Measurements from ENCODE around the gene CTDNEP1. TPM values are rescaled to one million over a fixed set of nuclear protein-coding genes. Genes with fewer than 3 reads are reported as not detected.

The CTDNEP1 gene
- total and polyA plus RNA-seq, 11 donors = 54.0 to 126 (median 107) TPM

GRCh38 chr17:7195971-7196370, 55.6 kb downstream of the CTDNEP1 start:
- TF ChIP-seq CTCF (IDR thresholded peaks at IDR 0.05) = no peak
- TF ChIP-seq POLR2A (IDR thresholded peaks at IDR 0.05) = no peak
- H3K9me3 ChIP-seq = no peaks in the 10 kb centered on the region
- no peak overlapping the region for H3K27ac ChIP-seq
- 90 to 100% (median 96%) methylated on average over 8 to 12 of the region's 12 CpGs for WGBS, 4 donors
- intact Hi-C loops (cut with DNase I) = no loop called here
- no peaks in the 10 kb centered on the region for H3K4me1 ChIP-seq
- DNase-seq = no peak
- H3K36me3 ChIP-seq = peaks cover 0 to 69% (median 40%) of the 10 kb centered on the region in 9 donors
- no peak for ATAC-seq
- no peak overlapping the region for H3K4me3 ChIP-seq
- no peaks in the 10 kb centered on the region for H3K27me3 ChIP-seq

MicroRNAs within 50 kb of the gene (microRNA counts, 767-probe panel; counts per million panel counts)
- microRNA hsa-miR-324-3p (0 to 71.6 counts per million in 2 donors), microRNA hsa-miR-324-5p (2,601 to 2,684 counts per million in 2 donors)

Small RNAs within 50 kb of the gene (microRNA-seq; reads per million reads assigned to microRNA genes)
- gene MIR324 = 509 to 1,056 (median 1,017) reads per million in 4 donors

Other genes with a start within 250 kb of the CTDNEP1 start
Only the 30 nearest of the 35 such genes appear.
- gene SLC16A13, start 215.7 kb downstream of the CTDNEP1 start, total RNA-seq = 1 to 10 TPM in 8 of 9 donors, under 1 TPM in 1; 0.83 to 2.1 (median 1.1) TPM
- gene SLC16A13, start 215.7 kb downstream of the CTDNEP1 start, polyA plus RNA-seq = under 1 TPM; 0.87 to 0.95 TPM
- under 1 TPM in 8 of 9 donors, not detected in 1; 0.19 to 1.00 (median 0.79) TPM for gene SLC16A11, start 207.6 kb downstream of the CTDNEP1 start, total RNA-seq
- gene SLC16A11, start 207.6 kb downstream of the CTDNEP1 start, polyA plus RNA-seq = 1 to 10 TPM in 1 of 2 donors, under 1 TPM in 1; 0.68 to 1.4 TPM
- gene CLEC10A, start 171.5 kb downstream of the CTDNEP1 start, total RNA-seq = 10 to 100 TPM in 2 of 9 donors, 1 to 10 TPM in 7; 1.5 to 30.1 (median 3.5) TPM
- gene CLEC10A, start 171.5 kb downstream of the CTDNEP1 start, polyA plus RNA-seq = 1 to 10 TPM; 1.8 to 2.7 TPM
- 1 to 10 TPM in 1 of 9 donors, under 1 TPM in 2, not detected in 6; 0.29 to 2.1 (median 0.39) TPM for gene ASGR2, start 136.9 kb downstream of the CTDNEP1 start, total RNA-seq
- under 1 TPM in 1 of 2 donors, not detected in 1; 0.28 TPM for gene ASGR2, start 136.9 kb downstream of the CTDNEP1 start, polyA plus RNA-seq
- 1 to 10 TPM in 3 of 9 donors, under 1 TPM in 3, not detected in 3; 0.23 to 3.5 (median 0.72) TPM for gene ASGR1, start 72.4 kb downstream of the CTDNEP1 start, total RNA-seq
- under 1 TPM; 0.19 to 0.64 TPM for gene ASGR1, start 72.4 kb downstream of the CTDNEP1 start, polyA plus RNA-seq
- 10 to 100 TPM; 12.0 to 24.3 (median 16.6) TPM for gene DLG4, start 31.9 kb downstream of the CTDNEP1 start, total RNA-seq
- gene DLG4, start 31.9 kb downstream of the CTDNEP1 start, polyA plus RNA-seq = 10 to 100 TPM in 1 of 2 donors, 1 to 10 TPM in 1; 5.3 to 15.5 TPM
- 1,000 to 10,000 TPM in 7 of 9 donors, 100 to 1,000 TPM in 2; 874 to 2,110 (median 1,385) TPM for gene ACADVL, start 31.8 kb downstream of the CTDNEP1 start, total RNA-seq
- 1,000 to 10,000 TPM in 1 of 2 donors, 100 to 1,000 TPM in 1; 601 to 2,758 TPM for gene ACADVL, start 31.8 kb downstream of the CTDNEP1 start, polyA plus RNA-seq
- 10 to 100 TPM; 14.0 to 28.6 (median 17.8) TPM for gene DVL2, start 17.2 kb downstream of the CTDNEP1 start, total RNA-seq
- gene DVL2, start 17.2 kb downstream of the CTDNEP1 start, polyA plus RNA-seq = 10 to 100 TPM; 13.0 to 15.6 TPM
- gene PHF23, start 12.3 kb downstream of the CTDNEP1 start, total RNA-seq = 10 to 100 TPM; 19.1 to 36.7 (median 23.0) TPM
- 10 to 100 TPM; 13.7 to 31.8 TPM for gene PHF23, start 12.3 kb downstream of the CTDNEP1 start, polyA plus RNA-seq
- gene GABARAP, start 9.3 kb downstream of the CTDNEP1 start, total RNA-seq = 100 to 1,000 TPM; 293 to 591 (median 491) TPM
- 100 to 1,000 TPM; 580 to 674 TPM for gene GABARAP, start 9.3 kb downstream of the CTDNEP1 start, polyA plus RNA-seq
- 10 to 100 TPM; 28.0 to 87.2 (median 52.6) TPM for gene ELP5, start 481 bp upstream of the CTDNEP1 start, total RNA-seq
- 10 to 100 TPM; 33.5 to 47.0 TPM for gene ELP5, start 481 bp upstream of the CTDNEP1 start, polyA plus RNA-seq
- gene CLDN7, start 10.7 kb upstream of the CTDNEP1 start, total RNA-seq = 1 to 10 TPM in 5 of 9 donors, under 1 TPM in 2, not detected in 2; 0.36 to 2.6 (median 2.0) TPM
- 1 to 10 TPM; 1.1 to 1.3 TPM for gene CLDN7, start 10.7 kb upstream of the CTDNEP1 start, polyA plus RNA-seq
- 100 to 1,000 TPM in 7 of 9 donors, 10 to 100 TPM in 2; 82.0 to 184 (median 172) TPM for gene SLC2A4, start 30.0 kb upstream of the CTDNEP1 start, total RNA-seq
- 100 to 1,000 TPM in 1 of 2 donors, 10 to 100 TPM in 1; 48.5 to 107 TPM for gene SLC2A4, start 30.0 kb upstream of the CTDNEP1 start, polyA plus RNA-seq
- 1 to 10 TPM in 1 of 9 donors, under 1 TPM in 8; 0.32 to 1.6 (median 0.56) TPM for gene YBX2, start 42.9 kb upstream of the CTDNEP1 start, total RNA-seq
- 1 to 10 TPM in 1 of 2 donors, under 1 TPM in 1; 0.43 to 2.0 TPM for gene YBX2, start 42.9 kb upstream of the CTDNEP1 start, polyA plus RNA-seq
- gene EIF5A, start 55.9 kb upstream of the CTDNEP1 start, total RNA-seq = 100 to 1,000 TPM; 120 to 500 (median 257) TPM
- gene EIF5A, start 55.9 kb upstream of the CTDNEP1 start, polyA plus RNA-seq = 100 to 1,000 TPM; 403 to 934 TPM
- gene GPS2, start 63.6 kb upstream of the CTDNEP1 start, total RNA-seq = 100 to 1,000 TPM in 1 of 9 donors, 10 to 100 TPM in 8; 51.0 to 118 (median 61.2) TPM
- 10 to 100 TPM; 81.6 to 88.4 TPM for gene GPS2, start 63.6 kb upstream of the CTDNEP1 start, polyA plus RNA-seq
- gene NEURL4, start 77.6 kb upstream of the CTDNEP1 start, total RNA-seq = 10 to 100 TPM; 13.6 to 39.2 (median 27.6) TPM
- 10 to 100 TPM; 23.0 to 29.6 TPM for gene NEURL4, start 77.6 kb upstream of the CTDNEP1 start, polyA plus RNA-seq
- 10 to 100 TPM in 5 of 9 donors, 1 to 10 TPM in 3, under 1 TPM in 1; 0.88 to 24.2 (median 16.4) TPM for gene ACAP1, start 84.8 kb upstream of the CTDNEP1 start, total RNA-seq
- gene ACAP1, start 84.8 kb upstream of the CTDNEP1 start, polyA plus RNA-seq = 1 to 10 TPM; 2.6 to 6.1 TPM
- 1 to 10 TPM; 3.4 to 9.0 (median 5.9) TPM for gene KCTD11, start 100.4 kb upstream of the CTDNEP1 start, total RNA-seq
- 1 to 10 TPM; 6.4 to 9.6 TPM for gene KCTD11, start 100.4 kb upstream of the CTDNEP1 start, polyA plus RNA-seq
- not detected for gene TMEM95, start 103.4 kb upstream of the CTDNEP1 start, total RNA-seq
- not detected for gene TMEM95, start 103.4 kb upstream of the CTDNEP1 start, polyA plus RNA-seq
- gene TNK1, start 129.4 kb upstream of the CTDNEP1 start, total RNA-seq = 1 to 10 TPM; 1.4 to 6.2 (median 2.2) TPM
- 1 to 10 TPM; 1.8 to 2.1 TPM for gene TNK1, start 129.4 kb upstream of the CTDNEP1 start, polyA plus RNA-seq
- 10 to 100 TPM; 14.3 to 29.5 (median 16.4) TPM for gene PLSCR3, start 142.8 kb upstream of the CTDNEP1 start, total RNA-seq
- gene PLSCR3, start 142.8 kb upstream of the CTDNEP1 start, polyA plus RNA-seq = 10 to 100 TPM; 21.2 to 28.3 TPM
- 10 to 100 TPM; 51.9 to 78.7 (median 69.5) TPM for gene TMEM256, start 152.4 kb upstream of the CTDNEP1 start, total RNA-seq
- gene TMEM256, start 152.4 kb upstream of the CTDNEP1 start, polyA plus RNA-seq = 100 to 1,000 TPM in 1 of 2 donors, 10 to 100 TPM in 1; 74.4 to 195 TPM
- 10 to 100 TPM in 2 of 9 donors, 1 to 10 TPM in 7; 4.6 to 12.9 (median 7.3) TPM for gene NLGN2, start 156.1 kb upstream of the CTDNEP1 start, total RNA-seq
- 10 to 100 TPM in 1 of 2 donors, 1 to 10 TPM in 1; 3.5 to 11.1 TPM for gene NLGN2, start 156.1 kb upstream of the CTDNEP1 start, polyA plus RNA-seq
- not detected for gene SPEM1, start 168.6 kb upstream of the CTDNEP1 start, total RNA-seq
- not detected for gene SPEM1, start 168.6 kb upstream of the CTDNEP1 start, polyA plus RNA-seq
- gene SPEM2, start 173.9 kb upstream of the CTDNEP1 start, total RNA-seq = not detected
- not detected for gene SPEM2, start 173.9 kb upstream of the CTDNEP1 start, polyA plus RNA-seq
- not detected for gene SPEM3, start 177.1 kb upstream of the CTDNEP1 start, total RNA-seq
- not detected for gene SPEM3, start 177.1 kb upstream of the CTDNEP1 start, polyA plus RNA-seq
- 1 to 10 TPM; 1.7 to 6.8 (median 4.0) TPM for gene TMEM102, start 183.7 kb upstream of the CTDNEP1 start, total RNA-seq
- gene TMEM102, start 183.7 kb upstream of the CTDNEP1 start, polyA plus RNA-seq = 1 to 10 TPM; 1.8 to 4.5 TPM
- gene FGF11, start 187.8 kb upstream of the CTDNEP1 start, total RNA-seq = 1 to 10 TPM; 2.8 to 9.6 (median 7.8) TPM
- 1 to 10 TPM; 1.6 to 9.6 TPM for gene FGF11, start 187.8 kb upstream of the CTDNEP1 start, polyA plus RNA-seq
- 10 to 100 TPM in 7 of 9 donors, 1 to 10 TPM in 2; 8.2 to 14.2 (median 11.0) TPM for gene CHRNB1, start 193.3 kb upstream of the CTDNEP1 start, total RNA-seq
- 10 to 100 TPM; 11.2 to 27.3 TPM for gene CHRNB1, start 193.3 kb upstream of the CTDNEP1 start, polyA plus RNA-seq